ENCODE results near the gene ETNK2. TPM values are rescaled to one million over a fixed set of nuclear protein-coding genes. Genes with fewer than 3 reads are reported as not detected.

The ETNK2 gene
- total and polyA plus RNA-seq, 2 of the 8 experiments (the other 6 are each of a cell fraction or from before 2014, with no cell fraction given) = 20.1 to 26.7 TPM

DNA sequence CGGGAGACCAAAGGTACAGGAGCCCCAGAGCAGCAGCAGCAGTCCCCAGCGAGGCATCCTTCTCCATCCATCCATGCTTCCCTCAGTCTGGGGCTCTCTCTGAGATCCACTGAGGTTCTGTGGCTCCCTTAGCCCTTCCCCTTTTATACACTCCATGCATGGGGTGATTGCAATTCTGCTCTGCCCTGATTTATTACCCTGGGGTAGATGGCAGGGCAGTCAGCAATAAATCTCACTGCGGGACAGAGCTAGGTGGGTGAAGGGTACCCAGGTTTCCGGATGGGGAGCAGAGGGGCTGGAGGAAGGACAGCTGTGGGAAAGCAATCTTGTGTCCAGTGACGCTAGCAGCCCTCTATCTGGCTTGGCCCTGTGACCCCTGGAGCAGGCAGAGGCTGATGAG is 14.4 kb upstream of the ETNK2 start, which contains the start of gene REN:
Gene REN, minus strand, starts transcription at position 119 of the 400 bp plus-strand sequence. Its CDS starts 44 bp downstream, at position 75.
- Histone ChIP-seq H3K18ac (ENCODE audit: extremely low read depth, low read length) (no peak within 1 kb of the TSS), H4K20me1 (replicated peaks in 1 of 2; ENCODE audit: control insufficient read depth in 1 of 2, insufficient read depth in 2 of 2, low read length in 2 of 2) (no peaks in the 10 kb centered on the region), H3K4me1 (replicated peaks in 1 of 4; ENCODE audit: control insufficient read depth in 3 of 4, insufficient read depth in 4 of 4, low read length in 3 of 4) (no peaks in the 10 kb centered on the region), H2AFZ (ENCODE audit: low read length) (no peak within 1 kb of the TSS), H2BK120ac (replicated peaks; ENCODE audit: low read depth, low read length) (no peak within 1 kb of the TSS), H3K56ac (replicated peaks; ENCODE audit: insufficient read length, low read depth, low read length) (no peak within 1 kb of the TSS), H4K91ac (replicated peaks; ENCODE audit: insufficient read length, low read length) (no peak within 1 kb of the TSS), H3K23me2 (ENCODE audit: low read depth, low read length) (no peaks in the 10 kb centered on the region), H3K4ac (replicated peaks; ENCODE audit: insufficient read length, low read depth, low read length) (no peak within 1 kb of the TSS), H4K5ac (ENCODE audit: insufficient read length, low read depth, low read length) (no peak within 1 kb of the TSS), H3K4me3 (ENCODE audit: extremely low read depth in 1 of 4, insufficient read depth in 2 of 4, low read depth in 3 of 4, low read length in 4 of 4) (no peak within 1 kb of the TSS), H3K36me3 (ENCODE audit: control insufficient read depth in 2 of 4, insufficient read depth in 4 of 4, low read length in 3 of 4) (no peaks in the 10 kb centered on the region; a peak in 1 of 8 replicates), H2BK15ac (ENCODE audit: low read length) (no peak within 1 kb of the TSS), H3K9me3 (ENCODE audit: insufficient read depth in 2 of 2, low read depth in 1 of 2, low read length in 1 of 2) (peaks cover 18 to 22% of the 10 kb centered on the region in 2 experiments), H2BK5ac (ENCODE audit: low read depth, low read length) (no peak within 1 kb of the TSS), H3K27me3 (replicated peaks in 1 of 4; ENCODE audit: control insufficient read depth in 3 of 4, extremely low read depth in 1 of 4, insufficient read depth in 3 of 4, low read length in 3 of 4) (no peaks in the 10 kb centered on the region), H2AK5ac (ENCODE audit: low read depth, low read length) (no peak within 1 kb of the TSS), H4K8ac (ENCODE audit: extremely low read depth, insufficient read depth, low read length) (no peak within 1 kb of the TSS), H3K27ac (ENCODE audit: low read depth, low read length) (no peak within 1 kb of the TSS), H3K79me1 (ENCODE audit: low read depth, low read length) (no peaks in the 10 kb centered on the region), H2BK20ac (ENCODE audit: low read length) (no peak within 1 kb of the TSS), H2BK12ac (ENCODE audit: low read depth, low read length) (no peak within 1 kb of the TSS), H3K23ac (ENCODE audit: insufficient read length) (no peak within 1 kb of the TSS), H3K4me2 (ENCODE audit: insufficient read depth in 1 of 2, low read depth in 2 of 2, low read length in 2 of 2) (no peak within 1 kb of the TSS), H3K79me2 (ENCODE audit: control insufficient read depth in 1 of 2, insufficient read depth in 2 of 2, low read length in 2 of 2) (no peaks in the 10 kb centered on the region), H3K14ac (ENCODE audit: insufficient read length) (no peak within 1 kb of the TSS), H3K9ac (replicated peaks in 1 of 4; ENCODE audit: extremely low read depth in 1 of 4, low read depth in 3 of 4, low read length in 3 of 4) (no peak within 1 kb of the TSS)
- FAIRE-seq = no peak
- TF ChIP-seq EGR1 (IDR thresholded peaks at IDR 0.05; ENCODE audit: borderline replicate concordance, low read depth, low read length) = no peak
- TF ChIP-seq GTF2F1 (IDR thresholded peaks at IDR 0.05; ENCODE audit: borderline replicate concordance, low read depth, low read length) = no peak
- TF ChIP-seq, protein P1, sequence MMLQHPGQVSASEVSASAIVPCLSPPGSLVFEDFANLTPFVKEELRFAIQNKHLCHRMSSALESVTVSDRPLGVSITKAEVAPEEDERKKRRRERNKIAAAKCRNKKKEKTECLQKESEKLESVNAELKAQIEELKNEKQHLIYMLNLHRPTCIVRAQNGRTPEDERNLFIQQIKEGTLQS (IDR thresholded peaks at IDR 0.05; ENCODE audit: insufficient read depth, low read depth, low read length) = no peak
- TF ChIP-seq KDM5A (IDR thresholded peaks at IDR 0.05; ENCODE audit: low read length) = no peak
- TF ChIP-seq CBX8 (IDR thresholded peaks at IDR 0.05; ENCODE audit: borderline replicate concordance, low read depth, low read length) = no peak
- no peak for DNase-seq (ENCODE audit: low read depth in 1 of 2, low spot score in 2 of 2)
- ChIA-PET CTCF (ENCODE audit: partially characterized antibody) (interaction anchor here (0.8 to 18.7 kb wide), 13 partner anchors 11 to 232 kb away, joined by 3 to 360 read pairs (median 6); partner anchors contain the start of genes GOLT1A and KISS1), POLR2A (ENCODE audit: partially characterized antibody) (interaction anchor here (1.0 kb wide), 1 partner anchor 297 kb away, joined by 3 read pairs; no protein-coding TSS in a partner anchor)
- WGBS, 2 experiments (ENCODE audit: extremely low coverage in 1 of 2, insufficient coverage in 1 of 2, insufficient read length in 1 of 2, insufficient replicate concordance in 2 of 2, low coverage in 1 of 2, low lambda C conversion rate in 2 of 2, missing lambda C conversion rate in 1 of 2) = 82% methylated on average over 5 of the region's 5 CpGs; no CpG with 5 or more reads in 1 of the 2 experiments
